PC-9 (cell line): Measurements from ENCODE around the gene GSK3B.

Experiments used
- EZH2 ChIP-seq: fragments of 200-600 bp; sonication (generic); IDR thresholded peaks from 2 replicates; pipeline ENCODE4 v1.8.0; 2017; ENCODE audit warnings: antibody characterized with exemption, low read depth
- TF ChIP-seq, protein P1 (sequence below): fragments of 200-600 bp; sonication (generic); conservative IDR thresholded peaks from 2 replicates; pipeline ENCODE4 v1.6.1; 2017; ENCODE audit warnings: mixed run types, antibody characterized with exemption, mild to moderate bottlenecking, moderate library complexity

DNA sequence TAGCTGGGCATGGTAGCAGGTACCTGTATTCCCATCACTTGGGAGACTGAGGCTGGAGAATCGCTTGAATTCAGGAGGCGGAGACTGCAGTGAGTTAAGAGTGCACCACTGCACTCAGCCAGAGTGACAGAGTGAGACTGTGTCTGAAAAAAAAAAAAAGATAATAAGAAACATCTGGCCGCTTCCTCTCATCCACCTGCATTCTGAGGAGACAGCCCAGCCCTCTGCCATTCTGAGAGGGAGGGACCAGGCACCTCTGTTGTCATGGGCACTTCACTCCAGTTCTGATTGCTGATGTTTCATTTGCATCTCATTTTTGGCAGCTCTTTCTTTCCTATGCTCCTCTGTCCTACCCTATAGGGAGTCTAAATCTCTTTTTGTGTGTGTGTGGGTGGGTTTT, 36.4 kb upstream of the GSK3B start:
- TF ChIP-seq, protein P1, sequence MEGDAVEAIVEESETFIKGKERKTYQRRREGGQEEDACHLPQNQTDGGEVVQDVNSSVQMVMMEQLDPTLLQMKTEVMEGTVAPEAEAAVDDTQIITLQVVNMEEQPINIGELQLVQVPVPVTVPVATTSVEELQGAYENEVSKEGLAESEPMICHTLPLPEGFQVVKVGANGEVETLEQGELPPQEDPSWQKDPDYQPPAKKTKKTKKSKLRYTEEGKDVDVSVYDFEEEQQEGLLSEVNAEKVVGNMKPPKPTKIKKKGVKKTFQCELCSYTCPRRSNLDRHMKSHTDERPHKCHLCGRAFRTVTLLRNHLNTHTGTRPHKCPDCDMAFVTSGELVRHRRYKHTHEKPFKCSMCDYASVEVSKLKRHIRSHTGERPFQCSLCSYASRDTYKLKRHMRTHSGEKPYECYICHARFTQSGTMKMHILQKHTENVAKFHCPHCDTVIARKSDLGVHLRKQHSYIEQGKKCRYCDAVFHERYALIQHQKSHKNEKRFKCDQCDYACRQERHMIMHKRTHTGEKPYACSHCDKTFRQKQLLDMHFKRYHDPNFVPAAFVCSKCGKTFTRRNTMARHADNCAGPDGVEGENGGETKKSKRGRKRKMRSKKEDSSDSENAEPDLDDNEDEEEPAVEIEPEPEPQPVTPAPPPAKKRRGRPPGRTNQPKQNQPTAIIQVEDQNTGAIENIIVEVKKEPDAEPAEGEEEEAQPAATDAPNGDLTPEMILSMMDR: no peak
- TF ChIP-seq EZH2: no peak
